MCF 10A (cell line): ENCODE results near the gene TNFRSF14. TPM values are rescaled to one million over a fixed set of nuclear protein-coding genes. Genes with fewer than 3 reads are reported as not detected.

Source experiments
- BruUV-seq: library from RNA; stranded (reverse); fragments of 400-500 nt; replicated peaks from 2 replicates; lab custom pipeline; 2021; lab: Mats Ljungman, UMichigan
- CTCF ChIA-PET: fragments of 300-600 bp; sonication (Branson Sonifier 250); formaldehyde crosslinking; extraction: SDS; loops from one replicate; lab custom pipeline; 2021; ENCODE audit warnings: antibody characterized with exemption, inconsistent platforms; lab: Yijun Ruan, JAX
- POLR2A ChIA-PET: fragments of 300-600, 350-650 bp; sonication (Branson Sonifier 250); formaldehyde crosslinking; extraction: SDS; loops from one replicate; lab custom pipeline; 2020; ENCODE audit warnings: antibody characterized with exemption, inconsistent platforms; lab: Yijun Ruan, JAX
- DNase-seq: peaks from one replicate; pipeline ENCODE4 v3.0.0-alpha.2; 2018; ENCODE audit not compliant: unreplicated experiment
- H3K27ac Mint-ChIP-seq: one replicate; pipeline ENCODE4 v1.8.0; 2022; ENCODE audit warnings: mild to moderate bottlenecking, low read depth, mixed read lengths; ENCODE audit not compliant: unreplicated experiment
- H3K27me3 Mint-ChIP-seq: one replicate; pipeline ENCODE4 v1.8.0; 2022; ENCODE audit warnings: mixed read lengths; ENCODE audit not compliant: insufficient read depth, unreplicated experiment
- H3K36me3 Mint-ChIP-seq: one replicate; pipeline ENCODE4 v1.8.0; 2022; ENCODE audit warnings: mild to moderate bottlenecking, moderate library complexity, mixed read lengths; ENCODE audit not compliant: insufficient read depth, unreplicated experiment
- H3K4me1 Mint-ChIP-seq: one replicate; pipeline ENCODE4 v1.8.0; 2022; ENCODE audit warnings: mixed read lengths; ENCODE audit not compliant: insufficient read depth, unreplicated experiment
- H3K4me3 Mint-ChIP-seq: one replicate; pipeline ENCODE4 v1.8.0; 2022; ENCODE audit warnings: mild to moderate bottlenecking, moderate library complexity, mixed read lengths; ENCODE audit not compliant: unreplicated experiment
- H3K9me3 Mint-ChIP-seq: one replicate; pipeline ENCODE4 v1.8.0; 2022; ENCODE audit warnings: mixed read lengths; ENCODE audit not compliant: unreplicated experiment
- intact Hi-C: fragments of 100-400 bp; cut with micrococcal nuclease; formaldehyde crosslinking; loops from 2 replicates; pipeline ENCODE4 v1.14.1; 2022
- total RNA-seq: library from RNA; stranded (reverse); gene quantifications from 2 replicates; pipeline ENCODE4 v1.2.3, GENCODE V29; 2022
- TF ChIP-seq, protein P1 (sequence below): fragments of 200-600 bp; IDR thresholded peaks from one replicate; pipeline ENCODE4 v1.8.0; 2022; ENCODE audit warnings: antibody characterized with exemption, mild to moderate bottlenecking; ENCODE audit not compliant: unreplicated experiment

TNFRSF14 gene
- total RNA-seq, 1 experiment from 2014 or later: 4.6 TPM

- ChIA-PET CTCF (no interaction called here), POLR2A (no interaction called here)
- no TSS peak for BruUV-seq
- Mint-ChIP-seq H3K36me3 (peaks cover 6% of the 10 kb centered on the region), H3K4me1 (no peaks in the 10 kb centered on the region), H3K9me3 (no peaks in the 10 kb centered on the region), H3K27ac (no peak overlapping the region), H3K4me3 (no peak overlapping the region), H3K27me3 (peaks cover 16% of the 10 kb centered on the region)
- peak; percentile 28 for DNase-seq
- TF ChIP-seq, protein P1, sequence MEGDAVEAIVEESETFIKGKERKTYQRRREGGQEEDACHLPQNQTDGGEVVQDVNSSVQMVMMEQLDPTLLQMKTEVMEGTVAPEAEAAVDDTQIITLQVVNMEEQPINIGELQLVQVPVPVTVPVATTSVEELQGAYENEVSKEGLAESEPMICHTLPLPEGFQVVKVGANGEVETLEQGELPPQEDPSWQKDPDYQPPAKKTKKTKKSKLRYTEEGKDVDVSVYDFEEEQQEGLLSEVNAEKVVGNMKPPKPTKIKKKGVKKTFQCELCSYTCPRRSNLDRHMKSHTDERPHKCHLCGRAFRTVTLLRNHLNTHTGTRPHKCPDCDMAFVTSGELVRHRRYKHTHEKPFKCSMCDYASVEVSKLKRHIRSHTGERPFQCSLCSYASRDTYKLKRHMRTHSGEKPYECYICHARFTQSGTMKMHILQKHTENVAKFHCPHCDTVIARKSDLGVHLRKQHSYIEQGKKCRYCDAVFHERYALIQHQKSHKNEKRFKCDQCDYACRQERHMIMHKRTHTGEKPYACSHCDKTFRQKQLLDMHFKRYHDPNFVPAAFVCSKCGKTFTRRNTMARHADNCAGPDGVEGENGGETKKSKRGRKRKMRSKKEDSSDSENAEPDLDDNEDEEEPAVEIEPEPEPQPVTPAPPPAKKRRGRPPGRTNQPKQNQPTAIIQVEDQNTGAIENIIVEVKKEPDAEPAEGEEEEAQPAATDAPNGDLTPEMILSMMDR: no peak
- intact Hi-C loops: no loop called here
Measured at GRCh38 chr1:2594001-2594640, 38.0 kb downstream of the TNFRSF14 start.

- DNase-seq: no peak
- no peaks in the 10 kb centered on the region for H3K9me3 Mint-ChIP-seq
- H3K36me3 Mint-ChIP-seq: peaks cover 6% of the 10 kb centered on the region
- intact Hi-C loops: no loop called here
- BruUV-seq: no TSS peak
- TF ChIP-seq, protein P1: no peak
- no peak overlapping the region for H3K4me3 Mint-ChIP-seq
- ChIA-PET POLR2A (no interaction called here), CTCF (no interaction called here)
- no peak overlapping the region for H3K27ac Mint-ChIP-seq
- peaks cover 16% of the 10 kb centered on the region for H3K27me3 Mint-ChIP-seq
- H3K4me1 Mint-ChIP-seq: no peaks in the 10 kb centered on the region
Measured at GRCh38 chr1:2594641-2595131, 38.5 kb downstream of the TNFRSF14 start.

DNA sequence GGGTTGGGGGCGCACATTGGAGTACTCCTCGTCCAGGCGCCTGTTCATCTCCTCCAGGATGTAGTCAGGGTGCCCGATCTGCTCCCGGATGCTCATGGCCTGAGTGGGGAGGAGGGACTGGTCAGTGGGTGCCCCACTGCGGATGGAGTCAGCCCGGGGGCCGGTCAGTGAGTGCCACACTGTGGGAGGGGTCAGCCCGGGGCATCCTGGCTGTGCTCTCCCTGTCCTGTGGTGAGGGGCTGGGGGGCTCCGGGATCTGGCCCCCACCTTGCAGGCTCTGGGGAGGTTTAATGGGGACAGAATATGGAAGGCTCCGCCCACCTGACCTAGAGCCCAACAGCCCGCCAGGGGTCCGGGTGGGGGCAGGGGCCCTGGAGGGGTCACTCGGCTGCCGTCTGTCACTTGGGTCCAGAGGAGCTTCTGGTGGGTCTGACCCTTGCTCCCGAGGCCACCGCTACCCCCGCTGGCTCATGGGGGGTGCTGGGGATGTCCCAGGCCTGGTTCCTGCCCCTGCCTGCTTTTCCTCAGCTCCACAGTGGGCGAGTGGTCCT lies 39.2 kb downstream of the TNFRSF14 start:
- POLR2A ChIA-PET: no interaction called here
- intact Hi-C loops: no loop called here
- no TSS peak for BruUV-seq
- CTCF ChIA-PET: no interaction called here
- no peak for DNase-seq
- H3K4me3 Mint-ChIP-seq: no peak overlapping the region
- no peak overlapping the region for H3K27ac Mint-ChIP-seq
- peaks cover 16% of the 10 kb centered on the region for H3K27me3 Mint-ChIP-seq
- TF ChIP-seq, protein P1: no peak
- no peaks in the 10 kb centered on the region for H3K9me3 Mint-ChIP-seq
- peaks cover 6% of the 10 kb centered on the region for H3K36me3 Mint-ChIP-seq
- no peaks in the 10 kb centered on the region for H3K4me1 Mint-ChIP-seq

DNA sequence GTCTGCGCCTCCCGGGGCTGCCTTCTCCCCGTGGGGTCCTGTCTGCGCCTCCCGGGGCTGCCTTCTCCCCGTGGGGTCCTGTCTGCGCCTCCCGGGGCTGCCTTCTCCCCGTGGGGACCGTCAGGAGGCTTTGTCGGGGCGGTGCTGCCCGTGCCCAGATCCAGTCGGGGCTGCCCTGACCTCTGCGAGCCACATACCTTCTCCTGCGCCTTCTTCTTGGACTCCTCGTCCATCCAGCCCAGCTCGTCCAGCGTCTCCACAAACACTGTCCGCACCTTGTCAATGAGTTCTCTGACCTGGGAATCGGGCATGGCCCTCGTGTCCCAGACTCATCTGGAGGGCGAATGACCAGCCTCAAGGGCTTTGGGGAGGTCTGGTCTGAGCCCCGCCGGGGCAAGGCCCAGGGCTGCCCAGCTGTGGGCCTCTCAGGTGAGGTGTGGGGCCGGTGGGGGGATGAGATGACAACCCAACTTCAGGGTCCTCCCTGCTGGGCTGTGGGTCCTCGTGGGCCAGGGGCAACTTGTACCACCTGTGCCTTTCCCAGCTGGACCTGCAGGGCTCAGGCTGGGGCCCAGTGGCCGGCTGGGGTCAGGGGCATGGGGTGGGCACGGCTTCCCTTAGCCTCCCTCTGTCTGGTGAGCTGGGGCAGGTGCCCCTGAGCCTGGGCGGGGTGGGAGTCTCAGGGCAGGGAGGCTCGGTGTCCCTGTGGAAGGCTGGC lies 39.8 kb downstream of the TNFRSF14 start:
- Mint-ChIP-seq H3K4me1 (no peaks in the 10 kb centered on the region), H3K27me3 (peaks cover 20% of the 10 kb centered on the region), H3K36me3 (peaks cover 6% of the 10 kb centered on the region), H3K9me3 (no peaks in the 10 kb centered on the region), H3K4me3 (no peak overlapping the region), H3K27ac (no peak overlapping the region)
- intact Hi-C loops: no loop called here
- TF ChIP-seq, protein P1: no peak
- no peak for DNase-seq
- CTCF ChIA-PET: no interaction called here
- no TSS peak for BruUV-seq
- POLR2A ChIA-PET: no interaction called here
